ENCODE results near the gene MIS18A. TPM values are rescaled to one million over a fixed set of nuclear protein-coding genes. Genes with fewer than 3 reads are reported as not detected.

Gene MIS18A
- total RNA-seq, 1 experiment from 2014 or later = 55.9 TPM

- ATAC-seq = no peak
- DNase-seq (ENCODE audit: low spot score) = no peak
- TF ChIP-seq TP53 (CRISPR knock-in tag; IDR thresholded peaks at IDR 0.05) (no peak), IRF2 (CRISPR knock-in tag; IDR thresholded peaks at IDR 0.05; ENCODE audit: borderline replicate concordance, low read depth) (no peak), ETV6 (CRISPR knock-in tag; IDR thresholded peaks at IDR 0.05) (no peak), TCF7 (CRISPR knock-in tag; IDR thresholded peaks at IDR 0.05; ENCODE audit: low read depth) (no peak), RORB (CRISPR knock-in tag; IDR thresholded peaks at IDR 0.05) (no peak), RELA (CRISPR knock-in tag; IDR thresholded peaks at IDR 0.05; ENCODE audit: borderline replicate concordance) (no peak), FOXJ3 (CRISPR knock-in tag; IDR thresholded peaks at IDR 0.05; ENCODE audit: borderline replicate concordance) (no peak), NR3C1 (CRISPR knock-in tag; conservative IDR thresholded peaks at IDR 0.05; ENCODE audit: low read depth) (no peak), IRF1 (CRISPR knock-in tag; IDR thresholded peaks at IDR 0.05) (no peak)
- TF ChIP-seq, protein P1, sequence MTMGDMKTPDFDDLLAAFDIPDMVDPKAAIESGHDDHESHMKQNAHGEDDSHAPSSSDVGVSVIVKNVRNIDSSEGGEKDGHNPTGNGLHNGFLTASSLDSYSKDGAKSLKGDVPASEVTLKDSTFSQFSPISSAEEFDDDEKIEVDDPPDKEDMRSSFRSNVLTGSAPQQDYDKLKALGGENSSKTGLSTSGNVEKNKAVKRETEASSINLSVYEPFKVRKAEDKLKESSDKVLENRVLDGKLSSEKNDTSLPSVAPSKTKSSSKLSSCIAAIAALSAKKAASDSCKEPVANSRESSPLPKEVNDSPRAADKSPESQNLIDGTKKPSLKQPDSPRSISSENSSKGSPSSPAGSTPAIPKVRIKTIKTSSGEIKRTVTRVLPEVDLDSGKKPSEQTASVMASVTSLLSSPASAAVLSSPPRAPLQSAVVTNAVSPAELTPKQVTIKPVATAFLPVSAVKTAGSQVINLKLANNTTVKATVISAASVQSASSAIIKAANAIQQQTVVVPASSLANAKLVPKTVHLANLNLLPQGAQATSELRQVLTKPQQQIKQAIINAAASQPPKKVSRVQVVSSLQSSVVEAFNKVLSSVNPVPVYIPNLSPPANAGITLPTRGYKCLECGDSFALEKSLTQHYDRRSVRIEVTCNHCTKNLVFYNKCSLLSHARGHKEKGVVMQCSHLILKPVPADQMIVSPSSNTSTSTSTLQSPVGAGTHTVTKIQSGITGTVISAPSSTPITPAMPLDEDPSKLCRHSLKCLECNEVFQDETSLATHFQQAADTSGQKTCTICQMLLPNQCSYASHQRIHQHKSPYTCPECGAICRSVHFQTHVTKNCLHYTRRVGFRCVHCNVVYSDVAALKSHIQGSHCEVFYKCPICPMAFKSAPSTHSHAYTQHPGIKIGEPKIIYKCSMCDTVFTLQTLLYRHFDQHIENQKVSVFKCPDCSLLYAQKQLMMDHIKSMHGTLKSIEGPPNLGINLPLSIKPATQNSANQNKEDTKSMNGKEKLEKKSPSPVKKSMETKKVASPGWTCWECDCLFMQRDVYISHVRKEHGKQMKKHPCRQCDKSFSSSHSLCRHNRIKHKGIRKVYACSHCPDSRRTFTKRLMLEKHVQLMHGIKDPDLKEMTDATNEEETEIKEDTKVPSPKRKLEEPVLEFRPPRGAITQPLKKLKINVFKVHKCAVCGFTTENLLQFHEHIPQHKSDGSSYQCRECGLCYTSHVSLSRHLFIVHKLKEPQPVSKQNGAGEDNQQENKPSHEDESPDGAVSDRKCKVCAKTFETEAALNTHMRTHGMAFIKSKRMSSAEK (CRISPR knock-in tag; IDR thresholded peaks at IDR 0.05; ENCODE audit: borderline replicate concordance) = no peak
- CTCF ChIA-PET = no interaction called here
- POLR2A ChIA-PET = no interaction called here
- Mint-ChIP-seq H3K4me3 (no peak overlapping the region), H3K27ac (no peak overlapping the region), H3K4me1 (peaks cover 16% of the 10 kb centered on the region), H3K27me3 (ENCODE audit: low read depth) (0 out of 2 replicates have a peak, but pooled peaks cover 3% of the 10 kb centered on the region), H3K9me3 (peaks cover 18% of the 10 kb centered on the region), H3K36me3 (no peaks in the 10 kb centered on the region)
Measured at GRCh38 chr21:32233055-32233546, 45.7 kb downstream of the MIS18A start.

GRCh38 chr21:32226444-32226843 is 52.4 kb downstream of the MIS18A start:
- TF ChIP-seq PRRX2 (CRISPR knock-in tag; IDR thresholded peaks at IDR 0.05) (no peak), ZNF219 (CRISPR knock-in tag; IDR thresholded peaks at IDR 0.05; ENCODE audit: borderline replicate concordance) (no peak)
- Mint-ChIP-seq H3K4me3 (no peak overlapping the region), H3K27me3 (ENCODE audit: low read depth) (peaks cover 6% of the 10 kb centered on the region; the same call in 1 of the 2 replicates), H3K27ac (no peak overlapping the region), H3K9me3 (peaks cover 16% of the 10 kb centered on the region), H3K36me3 (peaks cover 5% of the 10 kb centered on the region; the same call in 1 of the 2 replicates), H3K4me1 (peaks cover 11% of the 10 kb centered on the region)
- ChIA-PET POLR2A (no interaction called here), CTCF (no interaction called here)
- DNase-seq (ENCODE audit: low spot score) (no peak), ATAC-seq (no peak)

Other genes with a start within 250 kb of the MIS18A start
- not detected in 3 replicates for gene MRAP, start 19.8 kb upstream of the MIS18A start, total RNA-seq (2021)
- 28.0 to 38.7 TPM (median 29.5 TPM) in 3 replicates for gene URB1, start 114.0 kb upstream of the MIS18A start, total RNA-seq (2021)
- 2.3 to 3.6 TPM (median 3.1 TPM) in 3 replicates for gene EVA1C, start 133.7 kb upstream of the MIS18A start, total RNA-seq (2021)

All from WTC11 (cell line).